Measurements from ENCODE around the gene HOXC4.
"Not testable (repeated sequence)": the region's sequence is repeated elsewhere in the genome, so short reads cannot be mapped to it uniquely, and the experiment has no call there.

Gene HOXC4

DNA sequence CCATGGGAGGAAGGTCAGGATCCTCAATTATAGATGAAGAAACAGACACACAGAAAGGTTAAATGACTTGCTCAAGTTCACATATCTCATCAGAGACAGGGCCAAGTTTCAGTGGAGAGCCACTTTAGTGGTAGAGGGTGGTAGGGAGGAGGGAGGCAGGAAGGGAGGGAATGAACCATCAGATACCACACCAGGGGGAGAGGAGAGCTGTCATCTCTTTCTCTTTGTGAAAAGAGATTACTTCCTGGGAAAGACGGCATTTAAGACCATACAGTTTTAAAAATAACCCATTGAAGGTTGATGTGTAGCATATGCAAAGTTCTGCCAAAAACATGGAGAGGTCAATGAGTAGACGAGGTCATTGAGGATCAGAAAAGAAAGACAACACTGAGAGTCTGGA lies 39.3 kb downstream of the HOXC4 start:
- H3K9ac ChIP-seq (ENCODE audit: low read depth, low read length); H3K9me3 ChIP-seq (ENCODE audit: insufficient read depth, low read depth, low read length); H3K4me3 ChIP-seq (ENCODE audit: low read length); H3K36me3 ChIP-seq (ENCODE audit: insufficient read depth, low read length); H3K27ac ChIP-seq (ENCODE audit: low read depth, low read length); H3K4me1 ChIP-seq (ENCODE audit: insufficient read depth, low read length): not testable (repeated sequence)
- H3K27me3 ChIP-seq (ENCODE audit: insufficient read depth, low read length) = peaks cover 91% of the 10 kb centered on the region
- WGBS = 74% methylated on average over 1 of the region's 2 CpGs

DNA sequence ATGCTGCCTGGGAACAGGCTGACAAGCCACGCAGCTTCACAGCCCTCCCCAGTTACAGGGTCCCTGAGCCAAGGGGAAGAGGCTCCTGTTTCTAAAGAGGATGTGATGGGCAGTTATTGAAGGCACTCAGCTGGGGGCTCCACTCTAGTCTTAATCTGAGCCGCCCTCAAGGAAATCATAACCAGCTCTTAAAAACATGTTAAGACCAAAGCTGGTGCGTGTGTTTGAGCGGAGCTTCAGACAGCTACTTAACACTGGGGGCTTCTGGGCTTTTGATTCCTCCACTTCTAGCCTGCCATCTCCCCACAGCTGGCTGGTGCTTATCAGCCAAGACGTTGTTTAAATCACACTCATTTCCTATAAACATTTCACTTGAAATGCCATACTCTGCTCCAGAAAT lies 42.3 kb downstream of the HOXC4 start:
- WGBS = 65% methylated on average over 5 of the region's 5 CpGs
- H3K9ac ChIP-seq (ENCODE audit: low read depth, low read length) = not testable (repeated sequence)

DNA sequence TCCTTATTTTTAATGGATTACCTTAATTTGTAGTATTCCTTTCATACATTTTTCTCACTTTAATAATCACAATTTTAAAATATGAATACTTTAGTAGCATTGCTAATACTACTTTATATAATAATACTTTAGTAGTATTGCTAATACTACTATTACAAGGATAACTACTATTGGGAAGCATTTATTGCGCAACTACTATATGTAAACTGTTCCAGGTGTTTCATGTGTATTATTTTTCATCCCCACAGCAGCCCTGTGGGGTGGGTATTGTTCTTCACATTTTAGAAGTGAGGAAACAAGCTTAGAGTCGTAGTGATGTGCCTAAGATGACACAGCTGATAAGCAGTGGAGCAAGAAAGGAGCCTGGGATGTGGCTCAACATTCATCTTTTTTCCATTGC lies 45.0 kb downstream of the HOXC4 start:
- peaks cover 82% of the 10 kb centered on the region for H3K27me3 ChIP-seq (ENCODE audit: insufficient read depth, low read length)
- H3K9ac ChIP-seq (ENCODE audit: low read depth, low read length); H3K27ac ChIP-seq (ENCODE audit: low read depth, low read length); H3K4me3 ChIP-seq (ENCODE audit: low read length); H3K4me1 ChIP-seq (ENCODE audit: insufficient read depth, low read length); H3K36me3 ChIP-seq (ENCODE audit: insufficient read depth, low read length); H3K9me3 ChIP-seq (ENCODE audit: insufficient read depth, low read depth, low read length): not testable (repeated sequence)
- no CpG with 5 or more reads among the region's 2 CpGs for WGBS

More for the DNA sequence above, 42.3 kb downstream of the HOXC4 start:
- not testable (repeated sequence) for H3K27ac ChIP-seq (ENCODE audit: low read depth, low read length); H3K9me3 ChIP-seq (ENCODE audit: insufficient read depth, low read depth, low read length); H3K36me3 ChIP-seq (ENCODE audit: insufficient read depth, low read length); H3K4me3 ChIP-seq (ENCODE audit: low read length); H3K4me1 ChIP-seq (ENCODE audit: insufficient read depth, low read length)
- H3K27me3 ChIP-seq (ENCODE audit: insufficient read depth, low read length) = peaks cover 82% of the 10 kb centered on the region

- H3K9me3 ChIP-seq (ENCODE audit: insufficient read depth, low read depth, low read length); H3K36me3 ChIP-seq (ENCODE audit: insufficient read depth, low read length); H3K9ac ChIP-seq (ENCODE audit: low read depth, low read length); H3K4me1 ChIP-seq (ENCODE audit: insufficient read depth, low read length); H3K4me3 ChIP-seq (ENCODE audit: low read length); H3K27ac ChIP-seq (ENCODE audit: low read depth, low read length): not testable (repeated sequence)
- peaks cover 83% of the 10 kb centered on the region for H3K27me3 ChIP-seq (ENCODE audit: insufficient read depth, low read length)
- WGBS = 63% methylated on average over 6 of the region's 6 CpGs
These were observed 47.0 kb downstream of the HOXC4 start for GRCh38 chr12:54100588-54100987.

GRCh38 chr12:54102223-54102622 lies 48.6 kb downstream of the HOXC4 start:
- not testable (repeated sequence) for H3K27ac ChIP-seq (ENCODE audit: low read depth, low read length); H3K4me3 ChIP-seq (ENCODE audit: low read length); H3K9ac ChIP-seq (ENCODE audit: low read depth, low read length); H3K9me3 ChIP-seq (ENCODE audit: insufficient read depth, low read depth, low read length); H3K36me3 ChIP-seq (ENCODE audit: insufficient read depth, low read length); H3K4me1 ChIP-seq (ENCODE audit: insufficient read depth, low read length)
- WGBS = 53% methylated on average over 6 of the region's 6 CpGs
- H3K27me3 ChIP-seq (ENCODE audit: insufficient read depth, low read length) = peaks cover 83% of the 10 kb centered on the region

GRCh38 chr12:54103827-54104226 lies 50.2 kb downstream of the HOXC4 start:
- H3K36me3 ChIP-seq (ENCODE audit: insufficient read depth, low read length); H3K4me3 ChIP-seq (ENCODE audit: low read length); H3K4me1 ChIP-seq (ENCODE audit: insufficient read depth, low read length); H3K9ac ChIP-seq (ENCODE audit: low read depth, low read length); H3K27ac ChIP-seq (ENCODE audit: low read depth, low read length); H3K9me3 ChIP-seq (ENCODE audit: insufficient read depth, low read depth, low read length): not testable (repeated sequence)
- WGBS = no CpG with 5 or more reads among the region's 1 CpG
- H3K27me3 ChIP-seq (ENCODE audit: insufficient read depth, low read length) = peaks cover 95% of the 10 kb centered on the region
